NCI-H748 (cell line): ENCODE results near the gene BICC1.

Experiments
- DNase-seq: peaks from one replicate; lab custom pipeline; 2025; ENCODE audit not compliant: unreplicated experiment; lab: John Stamatoyannopoulos, UW

Gene BICC1

DNA sequence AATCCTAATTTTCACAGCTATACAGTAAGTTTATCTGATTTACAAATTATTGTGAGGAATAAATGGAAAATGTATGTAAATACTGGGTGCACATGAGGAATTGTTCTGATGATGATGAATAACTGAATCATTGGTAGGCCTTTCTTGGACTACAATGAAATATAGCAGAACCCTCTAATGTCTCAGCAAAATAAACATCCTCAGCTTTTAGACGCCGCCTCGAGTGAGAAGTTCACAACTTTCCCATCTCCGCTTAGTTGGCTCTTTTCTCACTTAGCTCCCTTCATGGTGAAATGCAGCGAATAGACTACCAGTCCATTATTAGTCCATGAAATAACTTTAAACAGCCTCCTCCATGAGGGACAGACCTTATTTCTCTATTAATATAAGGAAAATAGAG, 182.3 kb downstream of the BICC1 start:
- no peak for DNase-seq

DNA sequence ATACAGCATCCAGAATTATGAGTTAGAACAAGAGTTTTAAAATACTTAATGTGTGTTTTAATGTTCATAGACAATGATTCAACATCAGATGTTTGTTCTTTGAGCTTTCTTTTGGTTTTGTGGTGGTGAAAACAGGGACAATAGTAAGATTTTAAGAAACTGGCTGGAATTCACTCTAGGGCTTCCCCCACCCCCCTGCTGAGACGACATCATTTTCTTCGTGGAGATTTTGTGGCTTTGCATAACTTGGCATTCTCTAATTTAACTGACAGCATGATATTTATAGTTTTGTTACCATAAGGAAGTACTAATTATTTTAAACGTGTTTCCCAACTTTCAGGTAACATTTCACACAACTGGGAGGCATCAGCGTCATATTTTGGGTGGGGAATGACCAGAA, 184.1 kb downstream of the BICC1 start:
- no peak for DNase-seq

DNA sequence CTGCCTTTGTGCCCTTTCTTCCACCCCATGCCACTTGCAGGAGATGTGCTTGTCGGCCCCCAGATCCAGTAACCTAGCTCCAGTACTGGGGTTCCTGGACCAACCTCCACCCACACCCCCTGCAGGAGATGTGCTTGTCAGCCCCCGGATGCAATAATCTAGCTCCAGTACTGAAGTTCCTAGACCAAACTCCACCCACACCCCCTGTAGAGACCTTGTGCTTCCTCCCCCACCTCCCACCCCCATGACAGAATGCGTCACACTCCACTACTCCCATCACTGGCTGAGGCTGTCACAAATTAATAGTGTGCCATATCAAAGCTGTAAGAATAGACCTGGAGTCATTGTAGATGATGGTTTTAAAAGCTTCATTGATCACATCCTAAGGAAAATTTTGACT, 185.0 kb downstream of the BICC1 start:
- no peak for DNase-seq

DNA sequence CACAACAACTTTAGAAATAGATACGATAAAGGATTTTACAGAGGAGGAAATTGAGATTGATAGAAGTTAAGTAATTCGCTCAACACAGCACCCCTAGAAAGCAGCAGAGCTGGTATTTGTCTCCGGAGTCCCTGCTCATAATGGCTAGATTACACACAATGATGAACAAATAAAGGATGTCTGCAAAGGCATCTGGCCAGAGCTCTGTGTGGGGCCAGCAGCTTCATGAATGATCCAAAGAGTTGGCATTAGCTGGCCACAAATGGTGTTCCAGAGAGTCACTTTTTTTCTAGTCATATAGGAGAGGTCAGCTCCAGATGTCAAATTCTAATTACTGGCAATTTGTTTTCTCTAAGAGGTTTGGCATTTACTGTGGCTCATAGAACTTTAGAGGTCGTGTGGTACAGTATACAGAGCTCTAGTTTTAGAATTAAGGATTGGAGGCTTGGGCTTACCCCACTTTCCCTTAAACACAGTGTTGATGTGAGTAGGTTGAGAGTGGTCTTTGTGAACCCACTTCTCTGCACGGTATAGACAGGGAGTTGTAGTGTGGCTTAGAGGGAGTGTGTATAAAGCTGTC, 186.2 kb downstream of the BICC1 start:
- no peak for DNase-seq

DNA sequence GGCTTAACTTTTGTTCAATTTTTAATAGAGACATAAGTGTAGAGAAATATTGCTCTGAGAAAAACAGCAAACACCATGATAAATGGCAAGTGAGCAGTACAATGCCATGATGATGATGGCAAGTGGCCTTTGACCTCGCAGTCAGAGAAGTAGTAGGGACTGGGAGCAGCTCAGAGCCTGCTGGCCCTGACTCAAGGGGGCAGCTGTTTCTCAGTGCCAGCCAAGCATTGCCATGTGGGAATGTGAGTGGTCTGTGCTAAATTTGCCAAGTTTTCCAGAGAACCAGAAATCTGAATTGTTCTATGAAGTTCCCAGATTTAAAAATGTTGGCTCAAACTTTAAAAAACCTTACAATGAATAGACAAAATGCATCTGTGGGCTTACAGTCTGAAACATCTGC, 187.9 kb downstream of the BICC1 start:
- no peak for DNase-seq

DNA sequence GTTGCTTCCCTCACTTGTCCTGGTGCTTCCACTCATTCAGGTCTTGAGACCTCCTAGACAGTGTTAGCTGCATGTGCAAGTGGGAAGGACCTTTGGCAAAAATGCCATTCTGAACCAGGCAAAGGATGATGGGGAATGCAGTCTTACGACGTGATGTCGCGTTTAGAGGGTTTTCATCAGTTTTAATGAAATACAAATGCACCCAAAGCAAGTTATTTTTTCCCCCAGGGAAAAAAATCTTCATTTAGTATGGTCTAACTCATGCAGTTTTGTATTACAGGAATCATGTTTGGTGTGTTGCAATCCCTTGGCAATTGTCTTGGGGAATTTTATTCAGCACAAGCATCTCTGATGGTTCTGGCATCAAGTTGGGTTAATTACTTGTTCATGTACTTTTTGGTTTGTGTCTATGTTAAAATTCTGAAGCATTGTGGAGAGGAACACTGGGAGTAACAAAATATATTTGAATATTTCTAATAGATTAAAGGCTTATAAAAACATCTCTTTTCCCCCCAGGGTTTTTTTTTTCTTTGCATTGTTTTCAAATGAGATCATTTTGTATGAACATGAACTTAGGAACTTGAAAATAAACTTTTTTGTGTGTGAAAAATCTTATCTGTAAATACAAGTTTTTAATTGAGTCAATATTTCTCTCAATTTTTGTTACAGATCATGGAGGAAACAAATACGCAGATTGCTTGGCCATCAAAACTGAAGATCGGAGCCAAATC, 188.9 kb downstream of the BICC1 start:
- no peak for DNase-seq

DNA sequence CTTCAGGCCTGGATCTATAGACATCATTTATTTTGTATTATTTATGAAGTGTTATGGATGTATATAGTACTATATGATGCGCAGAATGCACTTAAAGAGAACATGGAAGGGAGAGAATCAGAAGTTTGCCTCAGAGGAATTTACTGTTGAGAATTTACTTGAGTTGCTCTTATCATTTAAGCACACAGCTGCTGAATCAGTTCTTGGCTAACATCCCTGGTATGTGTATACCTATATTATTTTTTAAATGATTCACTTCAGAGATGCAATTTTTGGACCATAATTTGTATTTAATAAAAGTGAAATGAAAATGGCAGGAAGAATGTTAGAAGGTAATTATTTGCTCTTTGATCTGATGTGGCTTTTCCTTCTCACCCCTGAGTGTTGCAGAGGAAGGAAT, 191.6 kb downstream of the BICC1 start:
- DNase-seq = no peak

DNA sequence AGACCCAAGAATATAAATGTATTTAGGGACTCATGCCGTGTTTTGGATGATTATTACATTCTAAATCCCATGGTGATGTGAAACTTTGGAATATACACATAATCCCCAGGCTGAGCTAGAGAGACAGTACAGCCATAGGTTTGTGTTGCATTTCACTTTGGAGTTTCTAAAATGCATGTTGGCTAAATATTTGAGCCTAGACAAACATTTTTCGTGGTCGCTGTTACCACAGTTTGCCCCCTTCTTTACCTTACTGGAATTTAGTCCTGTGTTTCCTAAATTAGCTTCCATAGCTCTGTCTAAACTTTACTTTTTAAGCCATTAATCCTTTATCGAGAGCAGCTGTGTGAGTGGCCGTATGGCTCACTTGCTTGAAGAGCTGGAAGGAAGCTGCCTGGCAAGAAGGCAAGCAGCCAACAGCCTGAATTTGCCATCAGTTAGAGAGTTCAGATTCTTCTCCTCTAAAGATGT, 192.0 kb downstream of the BICC1 start:
- DNase-seq = no peak

DNA sequence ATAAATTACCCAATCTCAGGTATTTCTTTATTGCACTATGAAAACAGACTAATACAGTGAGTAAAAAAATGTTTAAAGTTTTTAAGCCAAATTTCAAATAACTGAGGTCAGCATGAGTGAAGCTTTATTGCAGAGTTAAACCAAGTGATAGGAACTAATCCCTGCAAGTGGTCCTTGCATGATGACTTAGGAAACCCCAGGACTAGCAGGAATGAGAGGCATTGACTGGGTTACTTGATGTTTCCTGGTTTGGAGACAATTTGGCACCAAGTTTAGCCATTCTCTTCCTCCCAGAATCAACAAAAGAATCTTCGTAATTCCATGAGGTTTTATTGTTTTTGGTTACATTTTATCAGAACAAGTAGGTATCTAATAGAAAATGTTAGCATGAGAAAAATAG, 194.2 kb downstream of the BICC1 start:
- DNase-seq = no peak

DNA sequence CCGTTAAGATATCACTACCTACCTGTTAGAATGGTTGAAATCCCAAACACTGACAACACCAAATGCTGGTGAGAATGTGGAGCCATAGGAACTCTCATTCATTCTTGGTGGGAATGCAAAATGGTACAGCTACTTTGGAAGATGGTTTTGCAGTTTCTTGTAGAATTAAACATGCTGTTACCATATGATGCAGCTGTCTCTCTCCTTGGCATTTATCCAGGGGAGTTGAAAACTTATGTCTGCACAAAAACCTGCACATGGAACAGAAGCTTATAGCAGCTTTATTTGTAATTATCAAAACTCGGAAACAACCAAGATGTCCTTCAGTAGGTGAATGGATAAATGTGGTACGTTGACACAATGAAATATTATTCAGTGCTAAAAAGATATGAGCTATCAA, 199.5 kb downstream of the BICC1 start:
- no peak for DNase-seq

DNA sequence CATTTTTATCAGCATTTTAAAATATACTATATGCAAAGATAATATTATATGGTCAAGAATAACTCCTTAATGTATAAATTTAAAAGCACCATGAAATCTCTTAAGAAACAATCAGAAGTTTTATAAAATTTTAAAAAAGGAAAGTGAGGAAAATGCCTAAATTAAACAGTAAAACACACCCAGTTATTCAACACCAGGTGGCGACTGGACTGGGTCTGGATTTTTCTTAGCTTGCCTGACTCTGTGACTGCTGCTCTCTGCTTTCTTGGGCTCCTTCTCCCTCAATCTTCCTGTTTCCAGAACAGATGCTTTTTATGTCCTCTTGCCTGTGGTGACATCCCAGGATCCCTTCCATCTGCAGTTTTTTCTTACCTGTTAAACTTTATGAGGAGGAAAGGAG, 200.3 kb downstream of the BICC1 start:
- DNase-seq = no peak

DNA sequence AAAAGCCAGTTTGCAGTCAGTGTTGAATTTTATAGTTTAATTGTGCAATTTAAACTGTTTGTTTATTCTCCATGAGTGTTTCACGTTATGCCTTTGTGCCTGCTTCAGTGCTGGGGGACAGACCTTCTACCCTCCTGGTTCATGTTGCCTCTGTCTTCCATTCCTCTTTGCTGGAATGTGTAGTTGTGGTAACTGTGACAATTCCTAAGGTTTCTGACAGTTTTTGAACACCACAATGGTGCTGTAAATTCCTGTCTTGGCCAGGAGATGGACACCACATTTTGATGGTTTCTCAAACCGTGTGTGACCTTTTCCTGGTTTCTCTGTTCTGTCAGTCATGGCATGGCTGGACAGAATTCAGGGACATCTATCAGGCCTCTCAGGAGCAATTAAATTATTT, 201.7 kb downstream of the BICC1 start:
- no peak for DNase-seq

DNA sequence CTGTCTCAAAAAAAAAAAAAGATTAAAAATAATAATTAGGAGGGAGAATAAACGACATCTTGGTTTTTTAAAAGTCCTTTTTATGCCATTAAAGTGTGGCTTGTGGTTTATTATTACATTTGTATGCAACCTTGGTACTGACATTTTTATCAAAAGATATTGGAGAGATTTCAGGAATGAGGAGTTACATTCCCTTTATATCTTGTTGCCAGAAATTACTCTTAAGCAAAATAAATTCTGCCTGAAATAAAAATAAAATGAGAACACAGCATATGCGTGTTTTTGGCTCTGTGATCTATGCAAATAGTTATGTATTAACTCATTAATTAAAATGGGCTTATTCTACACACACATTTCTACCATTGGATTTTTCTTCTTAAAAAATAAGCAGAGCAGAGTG, 202.4 kb downstream of the BICC1 start:
- DNase-seq = no peak

DNA sequence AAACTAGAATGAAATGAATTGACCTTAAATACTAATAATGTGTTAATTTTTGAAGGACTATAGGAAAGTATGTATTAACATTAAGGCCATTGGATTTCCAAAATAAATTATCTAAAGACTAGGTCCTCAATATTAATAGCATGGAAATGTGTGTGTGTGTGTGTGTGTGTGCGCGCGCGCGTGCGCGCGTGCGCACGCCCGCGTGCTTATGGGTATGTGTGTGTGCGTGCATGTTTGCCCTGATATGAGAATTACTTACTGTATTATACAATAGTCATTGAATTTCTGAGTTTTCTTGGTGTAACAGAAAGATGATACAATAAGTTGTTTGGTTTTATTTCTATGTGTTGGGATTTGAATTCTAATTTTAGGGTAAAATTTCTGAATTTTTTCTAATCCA, 205.9 kb downstream of the BICC1 start:
- no peak for DNase-seq

DNA sequence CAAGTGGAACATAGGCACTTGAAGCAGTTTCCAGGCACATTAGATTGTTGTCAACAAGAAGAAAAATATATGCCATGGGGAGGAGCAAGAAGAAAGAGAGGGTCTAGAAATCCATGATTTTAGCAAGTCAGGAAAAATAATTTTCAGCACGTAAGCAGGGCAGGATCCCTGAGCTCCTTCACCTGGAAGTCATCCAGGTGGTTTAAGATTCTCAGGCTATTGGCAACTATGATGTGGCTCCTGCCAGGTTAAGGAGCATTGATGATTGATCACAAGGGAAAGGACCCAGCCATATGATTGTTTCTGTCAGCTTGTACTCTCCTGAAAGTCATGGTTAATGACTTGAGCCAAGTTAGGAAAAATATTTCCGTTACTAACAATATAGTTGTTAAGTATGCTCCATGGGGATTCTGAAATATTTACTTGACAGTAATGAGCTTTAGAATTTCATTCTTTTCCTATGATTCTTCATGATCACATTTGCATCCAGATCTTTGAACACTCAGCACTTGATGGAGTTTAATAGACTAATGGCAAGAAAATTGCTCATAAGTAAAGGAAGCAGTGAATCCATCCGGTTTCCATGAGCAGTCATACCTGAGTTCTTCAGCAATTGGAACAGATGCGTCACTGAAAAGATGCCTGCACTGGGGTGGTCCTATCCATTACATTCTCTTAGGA, 209.1 kb downstream of the BICC1 start:
- no peak for DNase-seq

DNA sequence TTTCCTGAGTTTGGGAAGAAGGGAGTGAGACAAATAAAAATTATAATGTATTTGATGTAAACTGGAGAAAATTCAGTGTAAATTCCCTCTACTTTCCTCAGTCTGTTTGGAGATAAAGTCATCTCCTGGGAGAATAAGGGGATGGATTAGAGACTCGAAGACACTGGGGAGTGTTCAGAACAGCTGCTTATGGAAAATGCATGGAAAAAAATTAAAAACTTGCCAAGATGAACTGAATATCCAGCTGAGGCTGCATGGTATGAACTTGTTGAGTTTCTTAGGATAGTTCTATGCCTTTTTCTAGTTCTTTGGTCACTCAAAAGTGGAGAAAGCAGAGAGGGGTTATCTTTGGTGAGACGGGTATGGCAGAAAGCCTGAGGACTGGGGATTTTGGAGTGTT, 210.5 kb downstream of the BICC1 start:
- DNase-seq = no peak

DNA sequence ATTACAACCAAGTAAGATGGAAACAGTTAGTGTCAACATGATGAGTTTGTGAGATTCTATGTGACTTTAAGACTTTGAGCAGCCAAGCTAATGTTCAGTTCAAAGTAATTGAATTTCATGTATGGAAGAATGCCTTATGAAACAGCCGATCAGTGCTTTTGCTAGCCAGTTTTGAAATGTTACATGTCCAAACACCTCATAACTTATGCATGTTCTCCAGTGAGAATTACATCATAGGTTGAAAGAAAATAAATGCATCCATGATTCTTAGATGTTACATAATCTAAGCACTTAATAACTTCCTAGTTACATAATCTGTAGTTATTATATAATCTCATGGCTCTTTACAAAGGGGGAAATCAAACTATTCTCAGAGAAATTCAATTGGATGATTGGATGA, 211.3 kb downstream of the BICC1 start:
- no peak for DNase-seq

DNA sequence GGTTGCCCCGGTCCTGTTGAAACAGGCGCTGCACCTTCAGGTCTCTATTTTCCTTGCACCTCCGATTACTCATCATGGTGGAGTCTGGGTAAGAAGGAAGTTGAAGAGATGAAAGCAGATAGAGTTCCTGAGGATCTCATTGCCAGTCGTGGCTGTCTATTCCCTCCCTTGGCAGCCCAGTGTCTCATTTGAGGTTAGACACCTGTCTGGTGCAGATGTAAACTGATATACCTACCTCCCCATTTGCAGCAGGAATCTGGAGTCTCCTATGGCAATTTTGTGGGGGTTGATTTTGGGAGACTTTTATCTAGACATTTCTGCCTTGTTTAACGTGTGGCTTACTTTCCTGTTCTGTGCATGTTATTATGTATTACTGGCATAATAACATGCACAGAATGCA, 212.1 kb downstream of the BICC1 start:
- no peak for DNase-seq

DNA sequence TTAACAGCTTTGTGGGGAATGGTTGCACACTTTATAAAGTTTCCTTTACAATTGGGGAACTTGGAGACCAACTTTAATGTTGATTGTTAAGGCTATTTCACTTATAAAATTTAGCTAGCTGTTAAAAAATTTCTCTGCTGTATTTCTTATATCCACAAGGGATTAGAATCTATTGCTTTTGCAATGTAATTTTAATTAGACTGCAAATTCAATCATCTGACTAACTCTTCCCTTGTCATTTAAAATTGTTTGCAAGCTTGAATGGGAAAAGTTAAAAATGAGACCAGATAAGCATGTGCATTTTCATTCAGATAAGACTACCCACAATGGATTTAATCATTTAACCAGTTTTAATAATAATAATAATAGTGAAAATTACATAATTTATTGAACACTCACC, 213.2 kb downstream of the BICC1 start:
- DNase-seq = no peak

DNA sequence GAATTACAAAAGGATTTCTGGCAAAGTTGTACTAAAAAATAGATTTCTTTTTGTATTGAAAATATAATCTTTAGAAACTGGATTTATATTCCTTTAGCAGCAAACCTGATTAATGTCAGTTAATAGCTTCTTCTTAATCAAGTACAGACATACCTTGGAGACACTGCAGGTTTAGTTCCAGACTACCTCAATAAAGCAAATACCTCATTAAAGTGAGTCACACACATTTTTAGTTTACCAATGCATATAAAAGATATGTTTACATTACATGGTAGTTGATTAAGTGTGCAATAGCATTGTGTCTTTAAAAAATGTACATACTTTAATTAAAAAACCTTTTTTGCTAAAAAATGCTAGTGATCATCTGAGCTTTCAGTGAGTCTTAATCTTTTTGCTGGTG, 215.0 kb downstream of the BICC1 start:
- DNase-seq = no peak

DNA sequence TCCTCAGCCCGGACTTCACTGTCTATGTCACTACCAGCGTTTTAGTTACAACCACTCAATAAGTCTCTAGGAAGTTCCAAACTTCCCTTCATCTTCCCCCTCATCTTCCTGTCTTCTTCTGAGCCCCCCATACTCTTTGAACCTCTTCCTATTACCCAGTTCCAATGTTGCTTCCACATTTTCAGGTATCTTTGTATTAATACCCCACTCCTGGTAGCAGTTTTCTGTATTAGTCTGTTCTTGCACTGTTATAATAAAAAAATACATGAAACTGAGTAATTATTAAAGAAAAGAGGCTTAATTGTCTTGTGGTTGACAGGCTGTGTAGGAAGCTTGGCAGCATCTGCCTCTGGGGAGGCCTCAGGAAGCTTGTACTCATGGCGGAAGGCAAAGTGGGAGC, 218.6 kb downstream of the BICC1 start:
- no peak for DNase-seq

DNA sequence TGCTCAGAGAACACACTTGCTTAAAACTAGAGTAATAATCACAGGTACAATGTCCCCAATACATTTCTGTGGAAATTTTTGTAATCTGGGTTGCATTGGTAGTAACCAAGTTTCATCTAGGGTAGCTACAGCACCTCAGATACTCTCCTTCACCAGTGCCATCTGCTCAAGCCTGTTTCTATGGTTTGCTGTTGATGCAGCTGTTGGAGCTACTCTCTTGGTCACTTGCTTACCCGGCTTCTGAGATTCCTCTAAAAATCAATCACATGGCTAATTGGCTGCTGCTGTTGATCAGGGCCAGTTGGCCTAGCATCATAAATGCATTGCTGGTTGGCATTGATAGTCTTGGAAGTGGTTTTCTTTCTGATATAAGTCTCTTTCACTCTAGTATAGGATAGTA, 220.8 kb downstream of the BICC1 start:
- no peak for DNase-seq

DNA sequence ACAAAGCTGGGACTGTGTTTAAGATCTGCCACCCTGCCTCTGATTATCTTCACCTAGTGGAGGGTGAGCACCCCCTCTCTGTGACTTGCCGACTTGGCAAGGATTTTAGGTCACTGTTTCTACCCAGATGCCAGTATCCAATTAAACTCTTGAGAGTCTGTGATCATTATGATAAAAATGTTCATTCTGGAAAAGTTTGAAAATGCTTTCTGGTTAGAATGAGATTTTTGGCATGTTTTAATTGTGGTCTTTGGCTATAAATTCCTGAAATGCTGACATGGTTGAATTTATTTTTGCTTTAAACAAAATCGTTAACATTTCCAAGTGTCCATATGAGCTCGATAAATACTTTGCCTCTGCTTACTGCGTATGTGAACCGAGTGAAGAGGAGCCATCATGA, 221.4 kb downstream of the BICC1 start:
- no peak for DNase-seq
